ENCODE results near the gene CTBS. TPM values are rescaled to one million over a fixed set of nuclear protein-coding genes. Genes with fewer than 3 reads are reported as not detected.

CTBS gene
- total and polyA plus RNA-seq, 2 of the 13 experiments (the other 11 are each of a cell fraction or from before 2014, with no cell fraction given) = 4.7 to 12.4 TPM

DNA sequence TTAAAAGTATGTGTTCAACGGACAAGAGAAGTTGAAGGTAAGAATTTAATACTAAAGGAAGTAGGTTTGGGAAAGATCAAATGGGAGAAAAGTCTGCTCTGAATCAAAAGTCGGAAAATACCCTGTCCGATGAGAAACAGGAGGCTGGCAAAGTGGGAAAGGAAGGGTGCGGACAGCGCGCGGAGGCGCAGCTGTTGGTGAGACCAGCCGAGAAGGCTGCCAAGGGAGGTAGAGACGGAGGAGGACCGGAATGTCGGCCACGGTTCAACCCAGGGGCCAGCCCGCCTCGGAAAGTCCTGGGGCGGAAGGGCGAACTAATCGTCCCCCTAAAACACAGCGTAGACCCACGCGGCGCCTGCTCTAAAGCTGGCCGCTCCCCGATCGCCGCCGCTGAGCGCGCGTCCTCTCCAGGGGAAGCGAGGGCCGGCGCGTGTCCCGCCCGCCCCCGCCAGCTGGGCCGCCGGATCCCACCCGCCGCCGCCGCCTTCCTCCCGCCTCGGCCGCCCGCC lies 68.7 kb downstream of the CTBS start (continued):
- no peak for TF ChIP-seq MAZ (IDR thresholded peaks at IDR 0.05; ENCODE audit: borderline replicate concordance, low read depth, low read length)
- peak; percentile 11; the same call in 1 of the 2 replicates for TF ChIP-seq MAZ (CRISPR knock-in tag; IDR thresholded peaks at IDR 0.05; ENCODE audit: low read depth)
- TF ChIP-seq, protein P1, sequence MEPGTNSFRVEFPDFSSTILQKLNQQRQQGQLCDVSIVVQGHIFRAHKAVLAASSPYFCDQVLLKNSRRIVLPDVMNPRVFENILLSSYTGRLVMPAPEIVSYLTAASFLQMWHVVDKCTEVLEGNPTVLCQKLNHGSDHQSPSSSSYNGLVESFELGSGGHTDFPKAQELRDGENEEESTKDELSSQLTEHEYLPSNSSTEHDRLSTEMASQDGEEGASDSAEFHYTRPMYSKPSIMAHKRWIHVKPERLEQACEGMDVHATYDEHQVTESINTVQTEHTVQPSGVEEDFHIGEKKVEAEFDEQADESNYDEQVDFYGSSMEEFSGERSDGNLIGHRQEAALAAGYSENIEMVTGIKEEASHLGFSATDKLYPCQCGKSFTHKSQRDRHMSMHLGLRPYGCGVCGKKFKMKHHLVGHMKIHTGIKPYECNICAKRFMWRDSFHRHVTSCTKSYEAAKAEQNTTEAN (CRISPR knock-in tag; conservative IDR thresholded peaks at IDR 0.05) = peak; percentile 67
- TF ChIP-seq ZNF720 (CRISPR knock-in tag; IDR thresholded peaks at IDR 0.05) = no peak
- TF ChIP-seq, protein P2, sequence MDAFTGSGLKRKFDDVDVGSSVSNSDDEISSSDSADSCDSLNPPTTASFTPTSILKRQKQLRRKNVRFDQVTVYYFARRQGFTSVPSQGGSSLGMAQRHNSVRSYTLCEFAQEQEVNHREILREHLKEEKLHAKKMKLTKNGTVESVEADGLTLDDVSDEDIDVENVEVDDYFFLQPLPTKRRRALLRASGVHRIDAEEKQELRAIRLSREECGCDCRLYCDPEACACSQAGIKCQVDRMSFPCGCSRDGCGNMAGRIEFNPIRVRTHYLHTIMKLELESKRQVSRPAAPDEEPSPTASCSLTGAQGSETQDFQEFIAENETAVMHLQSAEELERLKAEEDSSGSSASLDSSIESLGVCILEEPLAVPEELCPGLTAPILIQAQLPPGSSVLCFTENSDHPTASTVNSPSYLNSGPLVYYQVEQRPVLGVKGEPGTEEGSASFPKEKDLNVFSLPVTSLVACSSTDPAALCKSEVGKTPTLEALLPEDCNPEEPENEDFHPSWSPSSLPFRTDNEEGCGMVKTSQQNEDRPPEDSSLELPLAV (CRISPR knock-in tag; conservative IDR thresholded peaks at IDR 0.05; ENCODE audit: low read depth) = no peak
- TF ChIP-seq, protein P3, sequence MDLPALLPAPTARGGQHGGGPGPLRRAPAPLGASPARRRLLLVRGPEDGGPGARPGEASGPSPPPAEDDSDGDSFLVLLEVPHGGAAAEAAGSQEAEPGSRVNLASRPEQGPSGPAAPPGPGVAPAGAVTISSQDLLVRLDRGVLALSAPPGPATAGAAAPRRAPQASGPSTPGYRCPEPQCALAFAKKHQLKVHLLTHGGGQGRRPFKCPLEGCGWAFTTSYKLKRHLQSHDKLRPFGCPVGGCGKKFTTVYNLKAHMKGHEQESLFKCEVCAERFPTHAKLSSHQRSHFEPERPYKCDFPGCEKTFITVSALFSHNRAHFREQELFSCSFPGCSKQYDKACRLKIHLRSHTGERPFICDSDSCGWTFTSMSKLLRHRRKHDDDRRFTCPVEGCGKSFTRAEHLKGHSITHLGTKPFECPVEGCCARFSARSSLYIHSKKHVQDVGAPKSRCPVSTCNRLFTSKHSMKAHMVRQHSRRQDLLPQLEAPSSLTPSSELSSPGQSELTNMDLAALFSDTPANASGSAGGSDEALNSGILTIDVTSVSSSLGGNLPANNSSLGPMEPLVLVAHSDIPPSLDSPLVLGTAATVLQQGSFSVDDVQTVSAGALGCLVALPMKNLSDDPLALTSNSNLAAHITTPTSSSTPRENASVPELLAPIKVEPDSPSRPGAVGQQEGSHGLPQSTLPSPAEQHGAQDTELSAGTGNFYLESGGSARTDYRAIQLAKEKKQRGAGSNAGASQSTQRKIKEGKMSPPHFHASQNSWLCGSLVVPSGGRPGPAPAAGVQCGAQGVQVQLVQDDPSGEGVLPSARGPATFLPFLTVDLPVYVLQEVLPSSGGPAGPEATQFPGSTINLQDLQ (CRISPR knock-in tag; IDR thresholded peaks at IDR 0.05) = no peak
- TF ChIP-seq SIX4 (CRISPR knock-in tag; IDR thresholded peaks at IDR 0.05) = no peak
- TF ChIP-seq BORCS8-MEF2B (CRISPR knock-in tag; IDR thresholded peaks at IDR 0.05) = 0 out of 2 replicates have a peak, but pooled peaks have one; percentile 4
- no peak for TF ChIP-seq RFX1 (IDR thresholded peaks at IDR 0.05)
- TF ChIP-seq ZMAT3 (CRISPR knock-in tag; conservative IDR thresholded peaks at IDR 0.05) = 0 out of 2 replicates have a peak, but pooled peaks have one; percentile 22
- TF ChIP-seq, protein P4, sequence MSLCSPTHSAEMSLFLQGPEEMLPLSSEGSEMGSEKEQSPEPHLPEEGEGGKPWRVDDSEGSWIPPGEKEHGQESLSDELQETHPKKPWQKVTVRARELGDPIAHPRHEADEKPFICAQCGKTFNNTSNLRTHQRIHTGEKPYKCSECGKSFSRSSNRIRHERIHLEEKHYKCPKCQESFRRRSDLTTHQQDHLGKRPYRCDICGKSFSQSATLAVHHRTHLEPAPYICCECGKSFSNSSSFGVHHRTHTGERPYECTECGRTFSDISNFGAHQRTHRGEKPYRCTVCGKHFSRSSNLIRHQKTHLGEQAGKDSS (CRISPR knock-in tag; IDR thresholded peaks at IDR 0.05; ENCODE audit: borderline replicate concordance, low read depth) = peak; percentile 60; the same call in 1 of the 2 replicates
- TF ChIP-seq KMT2A (CRISPR knock-in tag; IDR thresholded peaks at IDR 0.05) = peak; percentile 11; the same call in 1 of the 2 replicates
- peak; percentile 1; the same call in 1 of the 2 replicates for TF ChIP-seq THAP11 (CRISPR knock-in tag; IDR thresholded peaks at IDR 0.05)
- TF ChIP-seq HDAC6 (IDR thresholded peaks at IDR 0.05; ENCODE audit: low read depth, low read length) = no peak
- TF ChIP-seq ZNF878 (CRISPR knock-in tag; IDR thresholded peaks at IDR 0.05) = no peak
- 0 out of 2 replicates have a peak, but pooled peaks have one; percentile 2 for TF ChIP-seq SOX5 (CRISPR knock-in tag; IDR thresholded peaks at IDR 0.05; ENCODE audit: borderline replicate concordance)
- TF ChIP-seq ZSCAN20 (CRISPR knock-in tag; IDR thresholded peaks at IDR 0.05; ENCODE audit: borderline replicate concordance) = peak; percentile 59; the same call in 1 of the 2 replicates
- TF ChIP-seq, protein P5, sequence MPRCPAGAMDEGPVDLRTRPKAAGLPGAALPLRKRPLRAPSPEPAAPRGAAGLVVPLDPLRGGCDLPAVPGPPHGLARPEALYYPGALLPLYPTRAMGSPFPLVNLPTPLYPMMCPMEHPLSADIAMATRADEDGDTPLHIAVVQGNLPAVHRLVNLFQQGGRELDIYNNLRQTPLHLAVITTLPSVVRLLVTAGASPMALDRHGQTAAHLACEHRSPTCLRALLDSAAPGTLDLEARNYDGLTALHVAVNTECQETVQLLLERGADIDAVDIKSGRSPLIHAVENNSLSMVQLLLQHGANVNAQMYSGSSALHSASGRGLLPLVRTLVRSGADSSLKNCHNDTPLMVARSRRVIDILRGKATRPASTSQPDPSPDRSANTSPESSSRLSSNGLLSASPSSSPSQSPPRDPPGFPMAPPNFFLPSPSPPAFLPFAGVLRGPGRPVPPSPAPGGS (CRISPR knock-in tag; IDR thresholded peaks at IDR 0.05) = no peak
- TF ChIP-seq NR2C2 (CRISPR knock-in tag; IDR thresholded peaks at IDR 0.05; ENCODE audit: borderline replicate concordance) = no peak
- TF ChIP-seq ZNF124 (CRISPR knock-in tag; IDR thresholded peaks at IDR 0.05) = no peak
- TF ChIP-seq, protein P6, sequence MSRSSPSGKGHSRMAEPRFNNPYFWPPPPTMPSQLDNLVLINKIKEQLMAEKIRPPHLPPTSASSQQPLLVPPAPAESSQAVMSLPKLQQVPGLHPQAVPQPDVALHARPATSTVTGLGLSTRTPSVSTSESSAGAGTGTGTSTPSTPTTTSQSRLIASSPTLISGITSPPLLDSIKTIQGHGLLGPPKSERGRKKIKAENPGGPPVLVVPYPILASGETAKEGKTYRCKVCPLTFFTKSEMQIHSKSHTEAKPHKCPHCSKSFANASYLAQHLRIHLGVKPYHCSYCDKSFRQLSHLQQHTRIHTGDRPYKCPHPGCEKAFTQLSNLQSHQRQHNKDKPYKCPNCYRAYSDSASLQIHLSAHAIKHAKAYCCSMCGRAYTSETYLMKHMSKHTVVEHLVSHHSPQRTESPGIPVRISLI (CRISPR knock-in tag; IDR thresholded peaks at IDR 0.05; ENCODE audit: borderline replicate concordance) = 0 out of 2 replicates have a peak, but pooled peaks have one; percentile 38

All from HepG2 (cell line).